PC-3 (cell line): ENCODE measurements around the gene VPS25.

Experiments
- EZH2 ChIP-seq: fragments of 300-600 bp; sonication (generic); IDR thresholded peaks from one replicate; pipeline ENCODE4 v1.6.1; 2017; ENCODE audit warnings: antibody characterized with exemption, mild to moderate bottlenecking, low read length; ENCODE audit not compliant: unreplicated experiment
- TF ChIP-seq, protein P1 (sequence below): fragments of 300-600 bp; sonication (generic); conservative IDR thresholded peaks from 2 replicates; pipeline ENCODE4 v1.5.1; 2017; ENCODE audit warnings: antibody characterized with exemption, low read depth, mild to moderate bottlenecking, low read length

- TF ChIP-seq, protein P1, sequence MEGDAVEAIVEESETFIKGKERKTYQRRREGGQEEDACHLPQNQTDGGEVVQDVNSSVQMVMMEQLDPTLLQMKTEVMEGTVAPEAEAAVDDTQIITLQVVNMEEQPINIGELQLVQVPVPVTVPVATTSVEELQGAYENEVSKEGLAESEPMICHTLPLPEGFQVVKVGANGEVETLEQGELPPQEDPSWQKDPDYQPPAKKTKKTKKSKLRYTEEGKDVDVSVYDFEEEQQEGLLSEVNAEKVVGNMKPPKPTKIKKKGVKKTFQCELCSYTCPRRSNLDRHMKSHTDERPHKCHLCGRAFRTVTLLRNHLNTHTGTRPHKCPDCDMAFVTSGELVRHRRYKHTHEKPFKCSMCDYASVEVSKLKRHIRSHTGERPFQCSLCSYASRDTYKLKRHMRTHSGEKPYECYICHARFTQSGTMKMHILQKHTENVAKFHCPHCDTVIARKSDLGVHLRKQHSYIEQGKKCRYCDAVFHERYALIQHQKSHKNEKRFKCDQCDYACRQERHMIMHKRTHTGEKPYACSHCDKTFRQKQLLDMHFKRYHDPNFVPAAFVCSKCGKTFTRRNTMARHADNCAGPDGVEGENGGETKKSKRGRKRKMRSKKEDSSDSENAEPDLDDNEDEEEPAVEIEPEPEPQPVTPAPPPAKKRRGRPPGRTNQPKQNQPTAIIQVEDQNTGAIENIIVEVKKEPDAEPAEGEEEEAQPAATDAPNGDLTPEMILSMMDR: no peak
- no peak for TF ChIP-seq EZH2
These were observed 48.1 kb upstream of the VPS25 start for GRCh38 chr17:42725143-42725542.
